HPDE6-E6E7 (cell line): ENCODE measurements around the gene SEMA5A.

Experiments used
- DNase-seq: peaks from one replicate; pipeline ENCODE4 v3.0.0; 2011; ENCODE audit warnings: missing footprints; ENCODE audit errors: extremely low spot score

SEMA5A gene

DNA sequence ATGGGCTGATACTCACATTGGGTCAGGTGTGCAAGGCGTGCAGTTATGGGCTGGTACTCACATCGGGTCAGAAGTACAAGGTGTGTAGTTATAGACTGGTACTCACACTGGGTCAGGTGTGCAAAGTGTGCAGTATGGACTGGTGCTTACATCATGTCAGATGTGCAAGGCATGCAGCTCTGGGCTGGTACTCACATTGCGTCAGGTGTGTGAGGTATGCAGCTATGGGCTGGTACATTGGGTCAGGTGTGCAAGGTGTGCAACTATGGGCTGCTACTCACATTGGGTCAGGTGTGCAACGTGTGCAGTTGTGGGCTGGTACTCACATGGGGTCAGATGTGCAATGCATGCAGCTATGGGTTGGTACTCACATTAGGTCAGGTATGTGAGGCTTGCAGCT, 213.8 kb downstream of the SEMA5A start:
- no peak for DNase-seq

DNA sequence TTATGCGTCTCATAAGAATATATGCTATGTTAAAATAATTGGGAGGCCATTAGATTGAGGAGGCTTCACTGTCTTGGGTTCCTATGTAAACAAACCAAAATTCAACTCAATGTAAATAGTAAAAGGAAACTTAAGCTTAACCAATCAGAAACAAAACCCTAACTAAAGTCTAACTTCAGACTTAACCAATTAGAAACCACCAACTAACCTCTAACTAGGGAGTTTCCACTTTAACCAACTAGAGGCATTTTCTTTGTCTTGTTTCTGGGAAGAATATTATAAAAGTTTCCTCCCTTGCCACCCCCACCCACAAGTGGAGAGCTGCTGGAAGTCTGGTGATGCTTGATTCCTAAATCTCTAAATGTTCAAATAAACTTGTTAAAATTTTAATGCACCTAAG, 214.5 kb downstream of the SEMA5A start:
- no peak for DNase-seq

- DNase-seq: no peak
Observed at GRCh38 chr5:9329125-9329524, 216.8 kb downstream of the SEMA5A start.

DNA sequence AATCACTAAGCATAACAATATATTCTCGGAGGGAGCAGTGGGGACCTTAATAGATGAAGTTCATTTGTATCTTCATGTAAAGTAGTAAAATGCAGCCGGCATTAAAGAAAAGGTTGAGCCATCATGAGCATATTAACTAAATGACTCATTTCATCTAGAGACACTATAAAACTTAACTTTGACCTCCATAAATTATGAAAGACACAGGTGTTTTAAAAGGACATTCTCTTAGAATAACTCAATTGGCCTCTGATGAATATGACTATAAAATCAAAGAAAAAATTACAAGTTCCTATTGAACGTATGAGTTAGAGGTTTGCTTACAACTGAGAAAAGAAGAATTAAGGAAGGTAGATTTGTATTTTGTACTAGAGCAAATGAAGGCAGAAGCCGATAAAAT, 220.3 kb downstream of the SEMA5A start:
- no peak for DNase-seq

DNA sequence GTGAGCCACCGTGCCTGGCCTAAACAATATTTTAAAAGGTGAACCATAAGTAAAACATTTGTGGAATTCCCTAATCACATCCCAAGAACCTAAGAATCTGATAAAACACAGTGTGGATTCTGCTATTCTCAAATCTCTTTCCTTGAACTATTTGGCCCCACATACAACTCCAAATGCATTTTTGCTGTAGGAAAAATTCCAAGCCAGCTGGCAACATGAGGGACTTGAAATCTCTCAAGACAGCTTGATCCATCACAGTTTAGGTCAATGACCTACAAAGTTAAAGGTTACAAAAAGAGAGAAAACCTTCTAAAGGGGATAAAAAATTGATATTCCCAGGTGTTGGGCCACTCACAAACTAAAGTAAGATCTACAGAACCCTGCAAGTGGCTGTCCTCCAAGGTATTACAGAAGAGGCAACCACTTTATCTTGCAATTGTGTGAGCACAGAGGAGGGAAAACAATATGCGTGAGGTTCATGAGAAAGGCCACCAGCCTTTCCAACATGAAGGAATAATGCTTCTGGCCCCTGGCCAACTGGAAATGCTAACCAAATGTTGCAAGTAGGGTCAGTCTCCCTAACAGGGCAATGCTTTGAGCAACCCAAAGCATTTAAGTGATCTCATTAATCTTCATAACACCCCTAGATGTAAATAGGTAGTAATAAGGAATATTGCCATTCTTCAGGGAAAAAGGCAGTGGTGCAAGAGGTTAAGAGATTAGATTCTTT, 221.4 kb downstream of the SEMA5A start:
- DNase-seq: no peak

DNA sequence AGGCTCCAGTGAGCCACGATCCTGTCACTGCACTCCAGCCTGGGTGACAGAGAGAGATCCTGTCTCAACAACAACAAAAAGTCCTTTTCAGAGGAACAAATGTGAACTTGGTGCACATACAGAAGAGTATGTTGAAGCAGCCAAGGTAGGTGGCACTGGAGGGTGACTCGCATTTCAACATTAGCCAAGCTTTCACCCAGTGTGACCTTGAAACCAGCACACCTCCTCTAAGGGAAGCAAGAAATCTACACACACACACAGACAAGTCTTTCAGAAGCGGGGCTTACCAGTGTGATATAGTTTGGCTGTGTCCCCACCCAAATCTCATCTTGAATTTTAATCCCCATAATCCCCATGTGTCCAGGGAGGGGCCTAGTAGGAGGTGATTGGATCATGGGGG, 225.2 kb downstream of the SEMA5A start:
- no peak for DNase-seq

DNA sequence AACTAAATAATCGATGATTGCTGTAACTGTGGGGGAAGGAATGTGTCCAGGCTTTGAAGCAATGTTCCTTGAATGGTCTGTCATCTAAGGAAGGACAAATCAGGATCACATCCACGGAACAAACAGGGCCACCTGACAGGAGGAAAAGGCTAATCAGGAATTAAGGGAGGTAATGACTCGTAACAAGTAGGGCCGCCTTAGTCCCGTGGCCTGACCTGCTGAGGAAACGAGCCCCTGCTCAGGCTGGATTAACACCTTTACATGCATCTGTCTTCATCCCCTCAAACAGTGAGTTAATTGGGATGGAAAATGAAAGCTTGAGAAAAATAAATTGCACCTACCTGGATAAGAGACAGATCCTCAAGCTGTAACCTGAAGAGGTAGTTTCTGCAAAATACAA, 227.8 kb downstream of the SEMA5A start:
- DNase-seq: no peak

DNA sequence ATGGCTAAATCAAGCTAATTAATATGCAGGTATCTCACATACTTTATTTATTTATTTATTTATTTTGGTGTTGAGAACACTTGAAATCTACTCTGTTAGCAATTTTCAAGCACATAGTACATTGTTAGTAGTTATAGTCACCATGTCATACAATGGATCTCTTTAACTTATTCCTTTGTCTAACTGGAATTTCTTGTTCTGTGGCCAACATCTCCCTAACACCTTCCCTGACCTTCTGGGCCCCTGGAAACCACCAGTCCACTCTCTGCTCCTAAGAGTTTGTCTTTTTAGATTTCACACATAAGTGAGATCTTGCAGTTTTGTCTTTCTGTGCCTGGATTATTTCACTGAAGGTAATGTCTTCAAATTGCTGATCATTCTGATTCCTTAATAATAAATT, 229.1 kb downstream of the SEMA5A start:
- DNase-seq: peak; percentile 9

DNA sequence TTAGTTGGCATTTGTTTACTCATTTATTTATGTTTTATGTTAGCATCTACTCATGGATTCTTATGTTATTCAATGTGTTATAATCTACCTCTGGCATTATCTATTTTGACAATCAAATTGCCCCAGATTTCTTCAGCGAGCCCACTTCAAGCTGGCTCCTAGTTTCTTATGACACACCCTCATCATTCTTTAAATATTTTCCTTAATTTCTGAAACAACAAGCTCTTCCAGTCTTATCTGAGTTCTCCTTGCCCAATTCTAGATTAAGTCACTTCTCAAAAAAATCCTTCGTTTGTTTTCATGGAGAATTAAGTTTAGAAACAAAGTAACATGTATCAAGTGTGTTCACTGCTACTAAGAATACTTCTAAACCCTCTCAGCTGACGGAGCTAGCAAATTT, 229.8 kb downstream of the SEMA5A start:
- no peak for DNase-seq

DNA sequence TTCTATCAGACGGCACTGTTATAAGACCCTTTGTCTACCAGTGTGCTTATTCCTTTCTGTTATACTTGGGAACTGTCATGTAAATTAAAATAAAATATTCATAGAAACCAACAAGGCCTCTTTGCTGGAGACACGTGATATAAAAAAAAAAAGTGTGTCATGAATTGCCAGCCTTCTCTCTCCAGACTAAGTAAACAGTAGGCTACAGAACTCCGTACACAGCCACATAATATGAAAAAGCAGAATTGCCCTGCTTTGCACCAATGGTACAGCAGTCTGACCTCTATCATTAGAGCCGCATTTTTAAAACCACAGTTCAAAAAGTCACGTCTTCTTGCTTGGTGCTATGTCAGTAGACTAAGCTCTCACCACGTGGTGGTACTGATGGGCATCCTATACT, 231.3 kb downstream of the SEMA5A start:
- DNase-seq: no peak

- no peak for DNase-seq
Observed at GRCh38 chr5:9313751-9314150, 232.1 kb downstream of the SEMA5A start.

- no peak for DNase-seq
Observed at GRCh38 chr5:9307150-9307549, 238.7 kb downstream of the SEMA5A start.

DNA sequence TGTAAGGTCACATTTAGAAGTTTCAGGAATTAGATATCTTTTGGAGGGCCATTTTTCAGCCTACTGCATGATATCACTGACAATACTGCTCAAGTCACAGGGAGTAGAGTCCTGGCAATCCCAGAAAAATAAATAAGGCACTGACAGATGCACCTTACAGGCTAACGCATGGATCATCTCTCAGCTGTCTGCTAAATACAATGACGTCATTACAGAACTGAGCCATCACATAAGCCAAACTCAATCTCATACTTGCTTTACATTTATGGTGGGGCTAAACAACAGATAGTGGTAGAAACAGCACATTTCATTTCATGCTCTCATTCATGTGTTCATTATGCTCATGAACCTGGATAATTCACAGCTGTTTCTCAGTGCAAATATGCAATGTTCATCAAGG, 243.7 kb downstream of the SEMA5A start:
- DNase-seq: no peak

GRCh38 chr5:9301200-9301599, 244.7 kb downstream of the SEMA5A start:
- DNase-seq: no peak

DNA sequence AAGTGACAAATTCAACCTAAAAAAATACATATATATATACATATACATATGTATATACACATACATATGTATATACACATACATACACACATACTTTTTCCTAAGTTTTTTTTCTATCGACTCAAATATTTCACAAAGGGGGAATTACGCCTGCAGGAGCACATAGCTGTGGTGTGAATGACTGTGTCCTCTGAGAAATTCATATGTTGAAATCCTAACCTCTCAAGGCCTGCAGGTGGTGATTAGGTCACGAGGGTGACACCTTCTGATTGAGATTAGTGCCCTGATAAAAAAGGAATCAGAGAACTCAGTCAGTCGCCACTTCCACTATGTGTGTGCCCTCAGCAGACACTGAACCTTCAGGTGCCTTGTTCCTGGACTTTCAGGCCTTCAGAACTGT, 248.7 kb downstream of the SEMA5A start:
- DNase-seq: no peak

- DNase-seq: no peak
Observed at GRCh38 chr5:9295466-9295801, 250.4 kb downstream of the SEMA5A start.

GRCh38 chr5:9294793-9295465, 250.9 kb downstream of the SEMA5A start:
- DNase-seq: no peak

- DNase-seq: no peak
Observed at GRCh38 chr5:9288234-9288633, 257.6 kb downstream of the SEMA5A start.

- DNase-seq: no peak
Observed at GRCh38 chr5:9284781-9285307, 261.0 kb downstream of the SEMA5A start.

GRCh38 chr5:9284272-9284671, 261.6 kb downstream of the SEMA5A start:
- no peak for DNase-seq

GRCh38 chr5:9283473-9283872, 262.4 kb downstream of the SEMA5A start:
- DNase-seq: no peak

- DNase-seq: no peak
Observed at GRCh38 chr5:9283021-9283420, 262.9 kb downstream of the SEMA5A start.

DNA sequence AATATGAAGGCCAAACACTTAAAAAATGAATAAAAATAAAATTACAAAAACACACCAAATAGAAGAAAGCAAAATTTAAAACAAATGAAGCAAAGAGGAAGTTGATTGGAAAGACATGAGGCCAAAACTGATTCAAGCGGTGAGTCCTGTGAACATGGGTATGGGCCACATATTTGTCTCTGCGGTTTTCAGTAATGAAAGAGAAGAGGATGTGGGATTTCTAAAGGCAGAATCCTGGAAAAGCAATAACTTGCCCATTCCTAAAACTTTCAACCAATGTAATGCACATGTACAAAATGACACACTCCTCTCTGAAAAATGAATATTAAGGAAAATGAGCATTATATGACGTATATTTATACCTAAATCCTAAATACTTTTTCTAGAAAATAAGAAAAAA, 263.7 kb downstream of the SEMA5A start:
- no peak for DNase-seq

- no peak for DNase-seq
Observed at GRCh38 chr5:9279774-9280173, 266.1 kb downstream of the SEMA5A start.
